HCT116 (cell line): ENCODE data around the gene BTN1A1.

Source experiments
- CEBPB ChIP-seq: IDR thresholded peaks from 2 replicates; pipeline ENCODE4 v1.6.1; 2012; ENCODE audit warnings: low read depth
- EGR1 ChIP-seq: IDR thresholded peaks from 2 replicates; pipeline ENCODE4 v1.6.1; 2012; ENCODE audit warnings: low read depth
- EZH2 ChIP-seq: fragments of 200-600 bp; sonication (generic); IDR thresholded peaks from 2 replicates; pipeline ENCODE4 v1.6.1; 2017; ENCODE audit warnings: antibody characterized with exemption, mixed run types
- FOSL1 ChIP-seq: IDR thresholded peaks from 2 replicates; pipeline ENCODE4 v1.6.1; 2012; ENCODE audit warnings: low read depth
- POLR2A ChIP-seq: IDR thresholded peaks from 2 replicates; pipeline ENCODE4 v1.7.0; 2011; ENCODE audit warnings: borderline replicate concordance; ENCODE audit not compliant: insufficient read depth, insufficient read length; ENCODE audit errors: extremely low read depth
- POLR2AphosphoS5 ChIP-seq: IDR thresholded peaks from 2 replicates; pipeline ENCODE4 v1.6.1; 2011; ENCODE audit warnings: mild to moderate bottlenecking, low read depth, low read length, moderate library complexity
- SIN3A ChIP-seq: IDR thresholded peaks from 2 replicates; pipeline ENCODE4 v1.6.1; 2012; ENCODE audit warnings: low read depth
- TCF7L2 ChIP-seq: IDR thresholded peaks from 2 replicates; pipeline ENCODE4 v1.7.0; 2011; ENCODE audit warnings: borderline replicate concordance, inconsistent platforms; ENCODE audit not compliant: insufficient read depth, insufficient read length; ENCODE audit errors: extremely low read depth
- ZNF274 ChIP-seq: fragments of 200-500 bp; sonication (Bioruptor generic); IDR thresholded peaks from 2 replicates; pipeline ENCODE4 v1.6.1; 2014; ENCODE audit warnings: mild to moderate bottlenecking, low read depth, low read length, inconsistent platforms
- TF ChIP-seq, protein P1 (sequence below), 3 experiments: fragments of 200-600 bp in 1 of 3; sonication (generic) in 1 of 3; IDR thresholded peaks in 2 of 3; conservative IDR thresholded peaks in 1 of 3; 2 replicates each; pipeline ENCODE4 v1.5.1; 2012 to 2017; ENCODE audit warnings: low read depth in 2 of 3, low read length in 2 of 3, antibody characterized with exemption in 1 of 3, borderline replicate concordance in 1 of 3, control low read depth in 1 of 3, mild to moderate bottlenecking in 1 of 3, mixed read lengths in 1 of 3, mixed run types in 1 of 3, moderate library complexity in 1 of 3; ENCODE audit not compliant: insufficient read depth in 1 of 3
- TF ChIP-seq, protein P2 (sequence below): IDR thresholded peaks from 2 replicates; pipeline ENCODE4 v1.6.1; 2012
- TF ChIP-seq, protein P3 (sequence below): IDR thresholded peaks from 2 replicates; pipeline ENCODE4 v1.6.1; 2012
- TF ChIP-seq, protein P4 (sequence below): IDR thresholded peaks from 2 replicates; pipeline ENCODE4 v1.6.1; 2011; ENCODE audit warnings: mild to moderate bottlenecking, low read length, moderate library complexity; ENCODE audit not compliant: insufficient replicate concordance; ENCODE audit errors: extremely low read depth

DNA sequence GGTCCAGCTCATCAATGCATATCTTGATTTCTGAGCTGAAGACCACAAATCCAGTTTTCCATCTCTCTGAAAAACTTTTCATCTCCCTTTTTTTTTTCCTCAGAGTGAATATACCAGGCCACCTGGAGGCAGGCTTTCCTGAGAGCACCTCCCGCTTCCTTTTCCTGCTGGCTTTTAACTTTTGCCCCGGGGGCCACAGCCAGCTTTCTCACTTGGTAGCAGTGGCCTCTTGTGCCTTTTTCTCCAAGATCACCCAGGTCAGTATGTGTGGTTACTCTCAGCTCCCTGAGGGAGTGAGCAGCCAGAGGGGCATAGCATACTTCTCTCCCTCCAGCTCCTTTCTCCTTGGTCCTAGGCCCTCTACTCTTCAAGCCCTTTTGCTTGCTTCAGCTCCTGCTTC, at the start of gene BTN1A1:
- TF ChIP-seq, protein P1, sequence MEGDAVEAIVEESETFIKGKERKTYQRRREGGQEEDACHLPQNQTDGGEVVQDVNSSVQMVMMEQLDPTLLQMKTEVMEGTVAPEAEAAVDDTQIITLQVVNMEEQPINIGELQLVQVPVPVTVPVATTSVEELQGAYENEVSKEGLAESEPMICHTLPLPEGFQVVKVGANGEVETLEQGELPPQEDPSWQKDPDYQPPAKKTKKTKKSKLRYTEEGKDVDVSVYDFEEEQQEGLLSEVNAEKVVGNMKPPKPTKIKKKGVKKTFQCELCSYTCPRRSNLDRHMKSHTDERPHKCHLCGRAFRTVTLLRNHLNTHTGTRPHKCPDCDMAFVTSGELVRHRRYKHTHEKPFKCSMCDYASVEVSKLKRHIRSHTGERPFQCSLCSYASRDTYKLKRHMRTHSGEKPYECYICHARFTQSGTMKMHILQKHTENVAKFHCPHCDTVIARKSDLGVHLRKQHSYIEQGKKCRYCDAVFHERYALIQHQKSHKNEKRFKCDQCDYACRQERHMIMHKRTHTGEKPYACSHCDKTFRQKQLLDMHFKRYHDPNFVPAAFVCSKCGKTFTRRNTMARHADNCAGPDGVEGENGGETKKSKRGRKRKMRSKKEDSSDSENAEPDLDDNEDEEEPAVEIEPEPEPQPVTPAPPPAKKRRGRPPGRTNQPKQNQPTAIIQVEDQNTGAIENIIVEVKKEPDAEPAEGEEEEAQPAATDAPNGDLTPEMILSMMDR (IDR thresholded peaks at IDR 0.05 in 2 of 3, conservative IDR thresholded peaks at IDR 0.05 in 1 of 3; ENCODE audit: borderline replicate concordance in 1 of 3, insufficient read depth in 1 of 3, low read depth in 2 of 3, low read length in 2 of 3), result no peak
- TF ChIP-seq TCF7L2 (no peak), FOSL1 (no peak), SIN3A (no peak), EGR1 (no peak), POLR2A (no peak), CEBPB (no peak), POLR2AphosphoS5 (no peak), EZH2 (no peak), ZNF274 (no peak)
- TF ChIP-seq, protein P2, sequence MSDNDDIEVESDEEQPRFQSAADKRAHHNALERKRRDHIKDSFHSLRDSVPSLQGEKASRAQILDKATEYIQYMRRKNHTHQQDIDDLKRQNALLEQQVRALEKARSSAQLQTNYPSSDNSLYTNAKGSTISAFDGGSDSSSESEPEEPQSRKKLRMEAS, result no peak
- TF ChIP-seq, protein P3, sequence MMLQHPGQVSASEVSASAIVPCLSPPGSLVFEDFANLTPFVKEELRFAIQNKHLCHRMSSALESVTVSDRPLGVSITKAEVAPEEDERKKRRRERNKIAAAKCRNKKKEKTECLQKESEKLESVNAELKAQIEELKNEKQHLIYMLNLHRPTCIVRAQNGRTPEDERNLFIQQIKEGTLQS, result no peak
- TF ChIP-seq, protein P4, sequence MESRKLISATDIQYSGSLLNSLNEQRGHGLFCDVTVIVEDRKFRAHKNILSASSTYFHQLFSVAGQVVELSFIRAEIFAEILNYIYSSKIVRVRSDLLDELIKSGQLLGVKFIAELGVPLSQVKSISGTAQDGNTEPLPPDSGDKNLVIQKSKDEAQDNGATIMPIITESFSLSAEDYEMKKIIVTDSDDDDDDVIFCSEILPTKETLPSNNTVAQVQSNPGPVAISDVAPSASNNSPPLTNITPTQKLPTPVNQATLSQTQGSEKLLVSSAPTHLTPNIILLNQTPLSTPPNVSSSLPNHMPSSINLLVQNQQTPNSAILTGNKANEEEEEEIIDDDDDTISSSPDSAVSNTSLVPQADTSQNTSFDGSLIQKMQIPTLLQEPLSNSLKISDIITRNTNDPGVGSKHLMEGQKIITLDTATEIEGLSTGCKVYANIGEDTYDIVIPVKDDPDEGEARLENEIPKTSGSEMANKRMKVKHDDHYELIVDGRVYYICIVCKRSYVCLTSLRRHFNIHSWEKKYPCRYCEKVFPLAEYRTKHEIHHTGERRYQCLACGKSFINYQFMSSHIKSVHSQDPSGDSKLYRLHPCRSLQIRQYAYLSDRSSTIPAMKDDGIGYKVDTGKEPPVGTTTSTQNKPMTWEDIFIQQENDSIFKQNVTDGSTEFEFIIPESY, result no peak
